Measurements from ENCODE around the gene PSRC1.
A peak's percentile ranks its signal among the peaks of the same experiment; 100 is the strongest.
"Not testable (repeated sequence)": the region's sequence is repeated elsewhere in the genome, so short reads cannot be mapped to it uniquely, and the experiment has no call there.

The PSRC1 gene

GRCh38 chr1:109307274-109308021 lies 24.5 kb upstream of the PSRC1 start:
- Histone ChIP-seq H3K4ac (ENCODE audit: low read depth, low read length) (no peak overlapping the region), H3K79me2 (ENCODE audit: control insufficient read depth, insufficient read depth, low read length) (no peaks in the 10 kb centered on the region), H3K23ac (ENCODE audit: low read length) (peak overlapping the region; percentile 66), H3K4me3 (ENCODE audit: low read length) (no peak overlapping the region), H2BK15ac (replicated peaks; ENCODE audit: low read depth) (no peak overlapping the region), H3K56ac (ENCODE audit: low read length) (no peak overlapping the region), H3K36me3 (ENCODE audit: control insufficient read depth, insufficient read depth, low read length) (no peaks in the 10 kb centered on the region), H3K18ac (ENCODE audit: low read length) (no peak overlapping the region), H3K27ac (ENCODE audit: low read depth, low read length) (no peak overlapping the region), H3K9ac (ENCODE audit: low read length) (no peak overlapping the region), H4K5ac (ENCODE audit: low read length) (no peak overlapping the region), H2BK5ac (ENCODE audit: low read length) (no peak overlapping the region), H2BK120ac (ENCODE audit: low read depth, low read length) (no peak overlapping the region), H3K79me1 (ENCODE audit: low read length) (no peaks in the 10 kb centered on the region), H3K4me1 (ENCODE audit: control insufficient read depth, low read depth, low read length) (peaks cover 7% of the 10 kb centered on the region), H3K27me3 (ENCODE audit: insufficient read depth, low read length, poor library complexity) (no peaks in the 10 kb centered on the region), H2AK5ac (ENCODE audit: low read length) (no peak overlapping the region), H4K8ac (ENCODE audit: low read depth, low read length) (no peak overlapping the region), H3K4me2 (ENCODE audit: low read length) (no peak overlapping the region)
- peak; percentile 43 for DNase-seq
- no CpG with 5 or more reads among the region's 14 CpGs for WGBS (ENCODE audit: extremely low coverage, insufficient coverage, low lambda C conversion rate)

- Histone ChIP-seq H2BK15ac (replicated peaks; ENCODE audit: low read depth) (no peak within 1 kb of the TSS), H3K4me2 (ENCODE audit: low read length) (no peak within 1 kb of the TSS), H3K9ac (ENCODE audit: low read length) (no peak within 1 kb of the TSS), H3K4me3 (ENCODE audit: low read length) (no peak within 1 kb of the TSS), H2BK5ac (ENCODE audit: low read length) (no peak within 1 kb of the TSS), H3K79me2 (ENCODE audit: control insufficient read depth, insufficient read depth, low read length) (no peaks in the 10 kb centered on the region), H4K8ac (ENCODE audit: low read depth, low read length) (no peak within 1 kb of the TSS), H3K79me1 (ENCODE audit: low read length) (no peaks in the 10 kb centered on the region), H2AK5ac (ENCODE audit: low read length) (no peak within 1 kb of the TSS), H3K4ac (ENCODE audit: low read depth, low read length) (no peak within 1 kb of the TSS), H3K36me3 (ENCODE audit: control insufficient read depth, insufficient read depth, low read length) (no peaks in the 10 kb centered on the region), H3K23ac (ENCODE audit: low read length) (peak within 1 kb of the TSS; percentile 66), H3K27me3 (ENCODE audit: insufficient read depth, low read length, poor library complexity) (no peaks in the 10 kb centered on the region), H2BK120ac (ENCODE audit: low read depth, low read length) (no peak within 1 kb of the TSS), H3K27ac (ENCODE audit: low read depth, low read length) (peak within 1 kb of the TSS; percentile 18), H3K18ac (ENCODE audit: low read length) (no peak within 1 kb of the TSS), H4K5ac (ENCODE audit: low read length) (no peak within 1 kb of the TSS), H3K4me1 (ENCODE audit: control insufficient read depth, low read depth, low read length) (peaks cover 7% of the 10 kb centered on the region), H3K56ac (ENCODE audit: low read length) (no peak within 1 kb of the TSS)
- no peak for DNase-seq
- no CpG with 5 or more reads among the region's 7 CpGs for WGBS (ENCODE audit: extremely low coverage, insufficient coverage, low lambda C conversion rate)
Observed at GRCh38 chr1:109306832-109307273, 23.9 kb upstream of the PSRC1 start, which contains the start of gene MYBPHL. Gene MYBPHL (minus strand): TSS chr1:109307011. CDS start chr1:109306991, 20 bp downstream.

GRCh38 chr1:109305991-109306390 lies 23.0 kb upstream of the PSRC1 start:
- H2BK15ac ChIP-seq (replicated peaks; ENCODE audit: low read depth); H2AK5ac ChIP-seq (ENCODE audit: low read length); H3K4ac ChIP-seq (ENCODE audit: low read depth, low read length); H3K23ac ChIP-seq (ENCODE audit: low read length); H2BK5ac ChIP-seq (ENCODE audit: low read length); H4K8ac ChIP-seq (ENCODE audit: low read depth, low read length); H3K36me3 ChIP-seq (ENCODE audit: control insufficient read depth, insufficient read depth, low read length); H4K5ac ChIP-seq (ENCODE audit: low read length); H3K4me1 ChIP-seq (ENCODE audit: control insufficient read depth, low read depth, low read length); H3K18ac ChIP-seq (ENCODE audit: low read length); H3K9ac ChIP-seq (ENCODE audit: low read length); H3K27ac ChIP-seq (ENCODE audit: low read depth, low read length); H3K27me3 ChIP-seq (ENCODE audit: insufficient read depth, low read length, poor library complexity); H3K56ac ChIP-seq (ENCODE audit: low read length); H3K79me1 ChIP-seq (ENCODE audit: low read length); H3K79me2 ChIP-seq (ENCODE audit: control insufficient read depth, insufficient read depth, low read length); H3K4me2 ChIP-seq (ENCODE audit: low read length); H3K4me3 ChIP-seq (ENCODE audit: low read length); H2BK120ac ChIP-seq (ENCODE audit: low read depth, low read length): not testable (repeated sequence)
- peak; percentile 87 for DNase-seq
- no CpG with 5 or more reads among the region's 10 CpGs for WGBS (ENCODE audit: extremely low coverage, insufficient coverage, low lambda C conversion rate)

- WGBS (ENCODE audit: extremely low coverage, insufficient coverage, low lambda C conversion rate): no CpG with 5 or more reads among the region's 8 CpGs
- no peak overlapping the region for H2AK5ac ChIP-seq (ENCODE audit: low read length)
- no peak overlapping the region for H3K9ac ChIP-seq (ENCODE audit: low read length)
Observed at GRCh38 chr1:109304226-109304920, 21.4 kb upstream of the PSRC1 start.

GRCh38 chr1:109301874-109302273 lies 18.9 kb upstream of the PSRC1 start:
- H3K4me1 ChIP-seq (ENCODE audit: control insufficient read depth, low read depth, low read length): peaks cover 2% of the 10 kb centered on the region
- H3K79me1 ChIP-seq (ENCODE audit: low read length): no peaks in the 10 kb centered on the region
- 100% methylated on average over 2 of the region's 5 CpGs for WGBS (ENCODE audit: extremely low coverage, insufficient coverage, low lambda C conversion rate)
- no peak overlapping the region for H3K27ac ChIP-seq (ENCODE audit: low read depth, low read length)
- H3K79me2 ChIP-seq (ENCODE audit: control insufficient read depth, insufficient read depth, low read length): no peaks in the 10 kb centered on the region
- H4K5ac ChIP-seq (ENCODE audit: low read length): no peak overlapping the region
- H4K8ac ChIP-seq (ENCODE audit: low read depth, low read length): no peak overlapping the region
- no peak overlapping the region for H2AK5ac ChIP-seq (ENCODE audit: low read length)
- H3K18ac ChIP-seq (ENCODE audit: low read length): no peak overlapping the region
- no peak overlapping the region for H3K4me2 ChIP-seq (ENCODE audit: low read length)
- H2BK15ac ChIP-seq (replicated peaks; ENCODE audit: low read depth): no peak overlapping the region
- no peak overlapping the region for H3K4me3 ChIP-seq (ENCODE audit: low read length)
- H3K27me3 ChIP-seq (ENCODE audit: insufficient read depth, low read length, poor library complexity): no peaks in the 10 kb centered on the region
- no peaks in the 10 kb centered on the region for H3K36me3 ChIP-seq (ENCODE audit: control insufficient read depth, insufficient read depth, low read length)
- no peak overlapping the region for H3K9ac ChIP-seq (ENCODE audit: low read length)
- H3K4ac ChIP-seq (ENCODE audit: low read depth, low read length): no peak overlapping the region
- no peak overlapping the region for H3K56ac ChIP-seq (ENCODE audit: low read length)
- H3K23ac ChIP-seq (ENCODE audit: low read length): no peak overlapping the region
- no peak overlapping the region for H2BK120ac ChIP-seq (ENCODE audit: low read depth, low read length)
- no peak for DNase-seq
- H2BK5ac ChIP-seq (ENCODE audit: low read length): no peak overlapping the region

More at GRCh38 chr1:109304226-109304920, 21.4 kb upstream of the PSRC1 start:
- no peak overlapping the region for H3K18ac ChIP-seq (ENCODE audit: low read length)
- DNase-seq: no peak
- H3K79me1 ChIP-seq (ENCODE audit: low read length): no peaks in the 10 kb centered on the region
- H4K5ac ChIP-seq (ENCODE audit: low read length): no peak overlapping the region
- H3K27ac ChIP-seq (ENCODE audit: low read depth, low read length): no peak overlapping the region
- H3K36me3 ChIP-seq (ENCODE audit: control insufficient read depth, insufficient read depth, low read length): no peaks in the 10 kb centered on the region
- H3K4me3 ChIP-seq (ENCODE audit: low read length): no peak overlapping the region
- H3K4me2 ChIP-seq (ENCODE audit: low read length): no peak overlapping the region
- no peak overlapping the region for H3K56ac ChIP-seq (ENCODE audit: low read length)
- H3K4me1 ChIP-seq (ENCODE audit: control insufficient read depth, low read depth, low read length): peaks cover 7% of the 10 kb centered on the region
- no peak overlapping the region for H3K23ac ChIP-seq (ENCODE audit: low read length)
- H2BK15ac ChIP-seq (replicated peaks; ENCODE audit: low read depth): no peak overlapping the region
- no peak overlapping the region for H3K4ac ChIP-seq (ENCODE audit: low read depth, low read length)
- no peaks in the 10 kb centered on the region for H3K79me2 ChIP-seq (ENCODE audit: control insufficient read depth, insufficient read depth, low read length)
- H2BK120ac ChIP-seq (ENCODE audit: low read depth, low read length): no peak overlapping the region
- H4K8ac ChIP-seq (ENCODE audit: low read depth, low read length): no peak overlapping the region
- no peak overlapping the region for H2BK5ac ChIP-seq (ENCODE audit: low read length)
- no peaks in the 10 kb centered on the region for H3K27me3 ChIP-seq (ENCODE audit: insufficient read depth, low read length, poor library complexity)

Data from mesendoderm (in vitro differentiated cells).